Measurements from ENCODE around the gene TMEM232. TPM values are rescaled to one million over a fixed set of nuclear protein-coding genes. Genes with fewer than 3 reads are reported as not detected.

Gene TMEM232
- total RNA-seq, 1 donor from 2014 or later, result 0.79 TPM

DNA sequence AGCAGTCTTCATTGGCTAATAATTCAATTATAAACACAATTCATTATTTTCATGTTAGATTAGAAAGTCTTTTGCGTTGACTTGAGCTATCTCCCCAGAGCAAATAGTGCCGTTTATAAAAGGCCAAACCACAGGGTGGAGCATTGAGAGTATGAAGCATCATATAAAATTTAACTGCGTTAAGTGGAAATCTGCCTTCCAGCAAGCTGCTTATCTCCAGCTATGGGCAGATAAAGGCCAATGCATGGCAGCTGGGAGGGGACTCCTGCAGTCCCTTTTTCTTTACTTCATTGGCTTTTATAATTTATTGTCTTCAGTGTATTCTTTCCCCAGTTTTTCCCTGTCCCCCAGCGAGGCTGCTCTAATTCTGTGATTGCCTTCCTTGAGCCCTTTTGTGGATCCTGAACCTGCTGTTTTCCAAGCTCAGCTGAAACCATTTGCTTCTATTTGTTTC, 113.7 kb downstream of the TMEM232 start:
- FAIRE-seq, result no peak

DNA sequence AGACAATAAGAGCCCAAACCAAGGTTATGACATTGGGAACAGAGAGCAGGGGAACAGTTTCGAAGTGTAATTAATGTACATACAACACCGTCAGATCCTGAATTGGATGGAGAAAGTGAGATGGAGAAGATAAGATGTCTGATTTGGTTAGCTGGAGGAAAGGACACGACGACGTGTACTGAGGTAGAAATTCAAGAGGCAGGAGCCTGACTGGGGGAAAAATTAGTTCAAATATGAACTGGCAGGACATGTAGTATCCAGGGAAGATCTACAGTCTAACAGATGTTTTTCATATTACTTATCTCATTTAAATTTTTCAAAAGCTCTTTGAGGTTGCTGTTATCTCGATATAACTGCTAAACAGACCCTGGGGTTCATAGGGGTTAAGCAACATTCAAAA, 114.7 kb downstream of the TMEM232 start:
- TF ChIP-seq, protein P1, sequence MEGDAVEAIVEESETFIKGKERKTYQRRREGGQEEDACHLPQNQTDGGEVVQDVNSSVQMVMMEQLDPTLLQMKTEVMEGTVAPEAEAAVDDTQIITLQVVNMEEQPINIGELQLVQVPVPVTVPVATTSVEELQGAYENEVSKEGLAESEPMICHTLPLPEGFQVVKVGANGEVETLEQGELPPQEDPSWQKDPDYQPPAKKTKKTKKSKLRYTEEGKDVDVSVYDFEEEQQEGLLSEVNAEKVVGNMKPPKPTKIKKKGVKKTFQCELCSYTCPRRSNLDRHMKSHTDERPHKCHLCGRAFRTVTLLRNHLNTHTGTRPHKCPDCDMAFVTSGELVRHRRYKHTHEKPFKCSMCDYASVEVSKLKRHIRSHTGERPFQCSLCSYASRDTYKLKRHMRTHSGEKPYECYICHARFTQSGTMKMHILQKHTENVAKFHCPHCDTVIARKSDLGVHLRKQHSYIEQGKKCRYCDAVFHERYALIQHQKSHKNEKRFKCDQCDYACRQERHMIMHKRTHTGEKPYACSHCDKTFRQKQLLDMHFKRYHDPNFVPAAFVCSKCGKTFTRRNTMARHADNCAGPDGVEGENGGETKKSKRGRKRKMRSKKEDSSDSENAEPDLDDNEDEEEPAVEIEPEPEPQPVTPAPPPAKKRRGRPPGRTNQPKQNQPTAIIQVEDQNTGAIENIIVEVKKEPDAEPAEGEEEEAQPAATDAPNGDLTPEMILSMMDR (IDR thresholded peaks at IDR 0.05; ENCODE audit: insufficient read depth, low read length, severe bottlenecking), result no peak
- Histone ChIP-seq H3K4me3 (ENCODE audit: low read depth, low read length) (no peak overlapping the region), H3K36me3 (ENCODE audit: control insufficient read depth, insufficient read depth, low read length) (no peaks in the 10 kb centered on the region), H3K27me3 (ENCODE audit: control insufficient read depth, insufficient read depth, low read length) (no peaks in the 10 kb centered on the region)
- DNase-seq (ENCODE audit: low read depth) (no peak), FAIRE-seq (no peak)

More for the DNA sequence above, 113.7 kb downstream of the TMEM232 start:
- no peaks in the 10 kb centered on the region for H3K36me3 ChIP-seq (ENCODE audit: control insufficient read depth, insufficient read depth, low read length)
- TF ChIP-seq, protein P1 (IDR thresholded peaks at IDR 0.05; ENCODE audit: insufficient read depth, low read length, severe bottlenecking), result no peak
- H3K27me3 ChIP-seq (ENCODE audit: control insufficient read depth, insufficient read depth, low read length), result no peaks in the 10 kb centered on the region
- no peak overlapping the region for H3K4me3 ChIP-seq (ENCODE audit: low read depth, low read length)
- DNase-seq (ENCODE audit: low read depth), result no peak

DNA sequence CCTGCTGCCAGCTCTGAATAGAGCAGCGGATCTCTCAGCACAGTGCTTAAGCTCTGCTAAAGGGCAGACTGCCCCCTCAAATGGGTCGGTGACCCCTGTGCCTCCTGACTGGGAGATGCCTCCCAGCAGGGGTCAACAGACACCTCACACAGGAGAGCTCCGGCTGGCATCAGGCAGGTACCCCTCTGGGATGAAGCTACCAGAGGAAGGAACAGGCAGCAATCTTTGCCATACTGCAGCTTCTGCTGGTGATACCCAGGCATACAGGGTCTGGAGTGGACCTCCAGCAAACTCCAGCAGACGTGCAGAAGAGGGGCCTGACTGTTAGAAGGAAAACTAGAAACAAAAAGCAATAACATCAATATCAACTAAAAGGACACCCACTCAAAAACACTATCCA, 131.6 kb downstream of the TMEM232 start:
- Histone ChIP-seq H3K36me3 (ENCODE audit: control insufficient read depth, insufficient read depth, low read length) (no peaks in the 10 kb centered on the region), H3K27me3 (ENCODE audit: control insufficient read depth, insufficient read depth, low read length) (no peaks in the 10 kb centered on the region), H3K4me3 (ENCODE audit: low read depth, low read length) (no peak overlapping the region)
- no peak for FAIRE-seq
- no peak for DNase-seq (ENCODE audit: low read depth)
- TF ChIP-seq, protein P1 (IDR thresholded peaks at IDR 0.05; ENCODE audit: insufficient read depth, low read length, severe bottlenecking), result no peak

DNA sequence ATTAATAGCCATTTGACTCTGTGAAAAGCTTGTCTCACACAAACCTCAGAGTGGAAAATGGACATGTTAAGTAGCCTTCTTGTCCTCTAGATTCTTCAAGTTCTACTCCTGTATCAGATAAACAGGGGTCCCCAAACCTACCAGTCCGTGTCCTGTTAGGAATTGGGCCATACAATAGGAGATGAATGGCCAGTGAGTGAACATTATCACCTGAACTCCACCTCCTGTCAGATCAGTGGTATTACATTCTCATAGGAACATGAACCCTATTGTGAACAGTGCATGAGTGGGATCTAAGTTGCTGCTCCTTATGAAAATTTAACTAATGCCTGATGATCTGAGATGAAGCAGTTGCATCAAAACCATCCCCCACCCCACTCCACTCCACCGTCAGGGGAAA, 136.3 kb downstream of the TMEM232 start:
- TF ChIP-seq, protein P1 (IDR thresholded peaks at IDR 0.05; ENCODE audit: insufficient read depth, low read length, severe bottlenecking), result peak; percentile 58
- Histone ChIP-seq H3K27me3 (ENCODE audit: control insufficient read depth, insufficient read depth, low read length) (no peaks in the 10 kb centered on the region), H3K36me3 (ENCODE audit: control insufficient read depth, insufficient read depth, low read length) (no peaks in the 10 kb centered on the region), H3K4me3 (ENCODE audit: low read depth, low read length) (no peak overlapping the region)
- FAIRE-seq (no peak), DNase-seq (ENCODE audit: low read depth) (peak; percentile 33)

DNA sequence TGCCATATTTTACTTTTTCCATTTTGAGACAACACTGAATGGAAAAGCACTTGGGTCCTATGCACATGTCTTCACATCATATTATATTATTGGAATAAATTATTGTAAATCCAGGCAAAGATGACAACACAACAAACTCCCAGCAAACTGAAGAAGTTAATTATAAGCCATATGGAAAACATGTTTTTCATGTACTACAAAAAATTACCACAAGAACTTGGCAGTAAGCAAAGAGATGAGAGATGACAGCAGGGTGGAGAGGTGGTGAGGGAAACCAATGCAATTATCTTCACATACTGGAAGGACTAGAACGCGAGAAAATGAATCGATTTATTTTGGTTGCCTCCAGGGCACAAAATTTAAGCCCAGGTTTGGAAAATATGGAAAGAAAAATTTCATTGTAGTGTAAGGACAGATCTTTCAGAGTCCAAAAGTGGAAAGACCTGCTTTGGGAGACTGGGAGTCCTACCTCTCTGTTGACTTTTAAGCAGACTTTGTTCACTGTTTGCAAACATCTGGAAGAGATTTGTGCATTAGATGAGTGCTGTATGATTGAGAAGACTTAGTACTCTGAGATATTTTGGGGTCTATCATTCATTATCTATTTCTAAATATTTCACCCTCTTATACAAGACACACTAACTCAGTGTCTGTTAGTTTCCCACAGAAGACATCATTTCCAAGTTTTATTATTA, 138.0 kb downstream of the TMEM232 start:
- FAIRE-seq (no peak), DNase-seq (ENCODE audit: low read depth) (no peak)
- Histone ChIP-seq H3K27me3 (ENCODE audit: control insufficient read depth, insufficient read depth, low read length) (no peaks in the 10 kb centered on the region), H3K4me3 (ENCODE audit: low read depth, low read length) (no peak overlapping the region), H3K36me3 (ENCODE audit: control insufficient read depth, insufficient read depth, low read length) (no peaks in the 10 kb centered on the region)
- TF ChIP-seq, protein P1 (IDR thresholded peaks at IDR 0.05; ENCODE audit: insufficient read depth, low read length, severe bottlenecking), result no peak

DNA sequence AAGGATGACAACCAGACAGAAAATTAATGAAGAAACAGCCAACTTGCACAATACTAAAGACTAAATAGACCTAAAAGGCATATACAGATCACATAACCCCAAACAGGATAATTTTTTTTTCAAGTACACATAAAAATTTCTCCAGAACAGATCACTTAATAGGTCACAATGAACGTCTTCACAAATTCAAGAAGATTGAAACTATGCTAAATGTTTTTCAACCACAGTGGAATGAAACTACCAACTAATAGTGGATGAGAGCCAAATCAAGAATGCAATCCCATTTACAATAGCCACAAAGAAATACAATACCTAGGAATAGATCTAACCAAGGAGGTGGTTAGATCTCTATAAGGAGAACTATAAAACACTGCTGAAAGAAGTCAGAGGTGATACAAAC, 145.8 kb downstream of the TMEM232 start:
- FAIRE-seq (no peak), DNase-seq (ENCODE audit: low read depth) (no peak)
- TF ChIP-seq, protein P1 (IDR thresholded peaks at IDR 0.05; ENCODE audit: insufficient read depth, low read length, severe bottlenecking), result no peak
- no peaks in the 10 kb centered on the region for H3K27me3 ChIP-seq (ENCODE audit: control insufficient read depth, insufficient read depth, low read length)
- no peak overlapping the region for H3K4me3 ChIP-seq (ENCODE audit: low read depth, low read length)
- H3K36me3 ChIP-seq (ENCODE audit: control insufficient read depth, insufficient read depth, low read length), result no peaks in the 10 kb centered on the region
